OCI-LY7 (cell line): ENCODE measurements around the gene RSAD1. TPM values are rescaled to one million over a fixed set of nuclear protein-coding genes. Genes with fewer than 3 reads are reported as not detected.

Experiments
- BruUV-seq: library from RNA; stranded (reverse); fragments of 400-500 nt; replicated peaks from 2 replicates; lab custom pipeline; 2021; lab: Mats Ljungman, UMichigan
- CTCF ChIA-PET: fragments of 300-600 bp; sonication (Branson Sonifier 250); formaldehyde crosslinking; loops from one replicate; lab custom pipeline; 2022; ENCODE audit warnings: antibody characterized with exemption; ENCODE audit not compliant: unreplicated experiment; lab: Charles Lee
- POLR2A ChIA-PET: fragments of 300-600 bp; sonication (Branson Sonifier 250); formaldehyde crosslinking; loops from one replicate; lab custom pipeline; 2022; ENCODE audit warnings: antibody characterized with exemption; lab: Charles Lee
- DNase-seq: peaks from one replicate; pipeline ENCODE4 v3.0.0-alpha.2; 2015; ENCODE audit warnings: low spot score
- H2AFZ ChIP-seq: fragments of 200-600 bp; sonication (generic), shearing (Covaris generic); 2 replicates; pipeline ENCODE4 v1.6.1; 2014; ENCODE audit warnings: mild to moderate bottlenecking, antibody characterized with exemption, low read length, moderate library complexity
- H3K27ac ChIP-seq: fragments of 200-600 bp; sonication (generic); 2 replicates; pipeline ENCODE4 v1.5.1; 2014; ENCODE audit warnings: mixed run types, low read depth, mild to moderate bottlenecking, moderate library complexity, low read length, inconsistent platforms; ENCODE audit not compliant: poor library complexity, severe bottlenecking
- H3K36me3 ChIP-seq: fragments of 200-600 bp; sonication (generic); 2 replicates; pipeline ENCODE4 v1.6.1; 2014; ENCODE audit warnings: mild to moderate bottlenecking, antibody characterized with exemption, low read length, moderate library complexity, mixed read lengths; ENCODE audit not compliant: insufficient read depth
- H3K4me1 ChIP-seq: fragments of 200-600 bp; sonication (generic); 2 replicates; pipeline ENCODE4 v1.5.1; 2014; ENCODE audit warnings: mild to moderate bottlenecking, low read length; ENCODE audit not compliant: insufficient read depth, poor library complexity, severe bottlenecking
- H3K4me2 ChIP-seq: fragments of 200-600 bp; sonication (generic); 2 replicates; pipeline ENCODE4 v1.6.1; 2014; ENCODE audit warnings: mild to moderate bottlenecking, low read length
- H3K4me3 ChIP-seq: fragments of 200-600 bp; sonication (generic); 2 replicates; pipeline ENCODE4 v1.5.1; 2014; ENCODE audit warnings: mild to moderate bottlenecking, low read depth, low read length; ENCODE audit not compliant: poor library complexity, severe bottlenecking
- H3K79me2 ChIP-seq: fragments of 200-600 bp; sonication (generic); 2 replicates; pipeline ENCODE4 v1.6.1; 2016; ENCODE audit warnings: low read depth, mild to moderate bottlenecking, low read length, moderate library complexity, mixed read lengths; ENCODE audit not compliant: insufficient read depth
- H3K9me2 ChIP-seq: fragments of 200-600 bp; sonication (generic); 2 replicates; pipeline ENCODE4 v1.6.1; 2016; ENCODE audit warnings: mild to moderate bottlenecking, low read length, mixed read lengths; ENCODE audit not compliant: insufficient read depth
- H3K9me3 ChIP-seq: fragments of 200-600 bp; sonication (generic); 2 replicates; pipeline ENCODE4 v1.6.1; 2014; ENCODE audit warnings: mild to moderate bottlenecking, mixed run types, low read length, mixed read lengths
- H4K20me1 ChIP-seq: fragments of 200-600 bp; sonication (generic); 2 replicates; pipeline ENCODE4 v1.6.1; 2014; ENCODE audit warnings: mild to moderate bottlenecking, antibody characterized with exemption, low read length, moderate library complexity, mixed read lengths; ENCODE audit not compliant: insufficient read depth
- CTCF ChIP-seq: fragments of 200-600 bp; sonication (generic); conservative IDR thresholded peaks from 2 replicates; pipeline ENCODE4 v1.5.1; 2014; ENCODE audit warnings: mild to moderate bottlenecking, antibody characterized with exemption, low read length, moderate library complexity, mixed read lengths
- EZH2phosphoT487 ChIP-seq: fragments of 200-600 bp; sonication (generic); IDR thresholded peaks from 2 replicates; pipeline ENCODE4 v1.6.1; 2018; ENCODE audit warnings: low read depth, borderline replicate concordance, mild to moderate bottlenecking, mixed run types, antibody characterized with exemption, low read length, moderate library complexity, mixed read lengths
- intact Hi-C: fragments of 100-400 bp; cut with micrococcal nuclease; formaldehyde crosslinking; loops from one replicate; pipeline ENCODE4 v1.10.0; 2022; ENCODE audit not compliant: unreplicated experiment
- total RNA-seq, 2 experiments: library from RNA; depleted of rRNA in 1 of 2; stranded (reverse); fragments of >200 nt in 1 of 2; shearing (Covaris generic) in 1 of 2; gene quantifications; 2 replicates each; pipeline ENCODE4 v1.2.3, GENCODE V29; 2014 to 2022

The RSAD1 gene
- total RNA-seq, 2 experiments from 2014 or later = 22.6 to 27.9 TPM

GRCh38 chr17:50458701-50459676 is 19.7 kb upstream of the RSAD1 start:
- POLR2A ChIA-PET = interaction anchor here (0.6 kb wide), 2 partner anchors 38 to 373 kb away, joined by 3 to 4 read pairs; no protein-coding TSS in a partner anchor
- no peaks in the 10 kb centered on the region for H3K36me3 ChIP-seq
- intact Hi-C loops = no loop called here

DNA sequence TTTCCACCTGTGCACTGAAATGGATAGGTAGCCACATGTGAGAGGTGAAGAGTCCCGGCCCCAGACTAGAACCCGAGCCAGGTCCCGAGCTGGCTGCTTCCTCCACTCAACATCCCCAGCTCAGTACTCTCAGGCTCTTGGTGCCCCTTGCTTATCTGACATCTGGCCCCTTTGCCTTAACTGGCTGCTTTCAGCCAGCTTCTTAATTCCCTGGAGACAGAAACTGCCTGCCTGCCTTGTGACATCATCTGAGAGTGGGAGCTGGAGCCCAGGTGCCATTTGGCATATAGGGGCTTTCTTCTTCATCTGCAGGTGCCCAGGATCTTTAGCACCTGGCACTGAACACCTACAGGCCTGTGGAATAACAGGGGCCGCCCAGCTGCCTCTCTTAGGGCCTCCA is 18.9 kb upstream of the RSAD1 start:
- BruUV-seq = no TSS peak
- DNase-seq = peak; percentile 24
- no peaks in the 10 kb centered on the region for H3K4me1 ChIP-seq
- H3K36me3 ChIP-seq = no peaks in the 10 kb centered on the region
- no peaks in the 10 kb centered on the region for H3K79me2 ChIP-seq
- H3K4me2 ChIP-seq = no peak overlapping the region
- no peak overlapping the region for H2AFZ ChIP-seq
- ChIA-PET CTCF (no interaction called here), POLR2A (interaction anchor here (0.5 kb wide), 1 partner anchor 52 kb away, joined by 4 read pairs; no protein-coding TSS in a partner anchor)
- no peaks in the 10 kb centered on the region for H3K9me2 ChIP-seq
- intact Hi-C loops = no loop called here
- H3K27ac ChIP-seq = no peak overlapping the region
- no peaks in the 10 kb centered on the region for H4K20me1 ChIP-seq
- H3K4me3 ChIP-seq = no peak overlapping the region
- no peaks in the 10 kb centered on the region for H3K9me3 ChIP-seq
- no peak for TF ChIP-seq EZH2phosphoT487
- no peak for TF ChIP-seq CTCF

More at GRCh38 chr17:50458701-50459676, 19.7 kb upstream of the RSAD1 start:
- CTCF ChIA-PET = interaction anchor here (0.6 kb wide), 1 partner anchor 97 kb away, joined by 3 read pairs; no protein-coding TSS in a partner anchor
- TF ChIP-seq CTCF = no peak
- TF ChIP-seq EZH2phosphoT487 = no peak
- Histone ChIP-seq H4K20me1 (no peaks in the 10 kb centered on the region), H3K9me2 (no peaks in the 10 kb centered on the region), H3K4me3 (no peak overlapping the region), H3K4me2 (no peak overlapping the region), H3K4me1 (no peaks in the 10 kb centered on the region), H3K27ac (no peak overlapping the region), H3K79me2 (no peaks in the 10 kb centered on the region), H2AFZ (no peak overlapping the region), H3K9me3 (no peaks in the 10 kb centered on the region)
- BruUV-seq = no TSS peak
- DNase-seq = no peak
